NCI-H526 (cell line): ENCODE measurements around the gene RBMS3.
A peak's percentile ranks its signal among the peaks of the same experiment; 100 is the strongest.
"Not testable (repeated sequence)": the region's sequence is repeated elsewhere in the genome, so short reads cannot be mapped to it uniquely, and the experiment has no call there.

ENCODE experiments used
- DNase-seq, 2 experiments: peaks; one replicate each; lab custom pipeline; 2025; lab: John Stamatoyannopoulos, UW

RBMS3 gene

DNA sequence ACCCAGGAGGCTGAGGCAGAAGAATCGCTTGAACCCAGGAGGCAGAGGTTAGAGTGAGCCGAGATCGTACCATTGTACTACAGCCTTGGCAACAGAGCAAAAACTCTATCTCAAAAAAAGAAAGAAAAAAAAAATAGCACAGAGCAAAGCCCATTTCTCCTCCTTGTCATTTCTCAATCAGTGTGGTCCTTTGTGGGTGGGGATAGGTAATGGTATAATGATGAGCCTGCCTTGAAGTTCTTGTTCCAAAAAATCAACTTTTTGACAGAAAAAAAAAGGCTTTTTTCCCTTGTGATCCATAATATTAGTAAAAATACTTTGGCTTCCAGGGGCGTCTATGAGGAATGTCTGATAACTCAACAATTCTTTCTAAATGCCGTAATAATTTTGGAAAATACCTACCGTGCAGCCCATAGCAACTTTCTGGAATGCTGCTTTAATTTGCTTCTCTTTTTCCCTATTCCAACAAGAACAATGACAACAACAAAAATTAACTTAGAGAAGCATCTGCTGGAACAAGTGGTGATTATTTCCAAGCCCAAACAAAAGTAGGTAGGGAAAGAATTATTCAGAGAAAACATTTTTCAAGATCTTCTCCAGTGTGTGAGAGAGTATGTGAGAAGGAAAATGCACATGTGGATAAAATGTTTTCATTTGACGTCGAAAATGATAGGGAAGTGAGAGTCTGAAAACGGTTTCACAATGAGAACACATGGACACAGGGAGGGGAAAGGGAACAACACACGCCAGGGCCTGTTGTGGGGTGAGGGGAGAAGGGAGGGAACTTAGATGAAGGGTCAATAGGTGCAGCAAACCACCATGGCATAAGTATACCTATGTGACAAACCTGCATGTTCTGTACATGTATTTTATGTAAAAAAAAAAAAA, 337.8 kb downstream of the RBMS3 start:
- no peak for DNase-seq

GRCh38 chr3:29619676-29620075, 338.8 kb downstream of the RBMS3 start:
- DNase-seq, result no peak

GRCh38 chr3:29627136-29628117, 346.6 kb downstream of the RBMS3 start:
- no peak for DNase-seq

GRCh38 chr3:29628795-29629194, 347.9 kb downstream of the RBMS3 start:
- no peak for DNase-seq

DNA sequence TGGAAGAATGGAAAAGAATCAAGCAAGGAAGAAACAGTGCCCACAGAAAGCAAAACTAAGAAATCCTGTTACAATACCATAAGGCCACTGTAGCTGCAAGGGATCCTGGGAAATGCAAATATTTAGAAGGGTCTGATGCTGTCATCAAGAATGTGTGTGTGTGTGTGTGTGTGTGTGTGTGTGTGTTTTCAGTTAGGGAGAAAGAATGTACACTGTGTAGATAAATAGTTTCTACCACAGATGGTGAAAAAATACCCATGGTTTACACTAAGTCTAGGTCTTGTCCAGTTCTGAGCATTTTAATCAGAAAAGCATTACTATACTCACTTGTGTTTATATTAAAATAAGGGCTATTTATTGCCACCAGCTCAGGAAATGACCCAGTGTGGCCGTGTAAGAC, 355.0 kb downstream of the RBMS3 start:
- no peak for DNase-seq

DNA sequence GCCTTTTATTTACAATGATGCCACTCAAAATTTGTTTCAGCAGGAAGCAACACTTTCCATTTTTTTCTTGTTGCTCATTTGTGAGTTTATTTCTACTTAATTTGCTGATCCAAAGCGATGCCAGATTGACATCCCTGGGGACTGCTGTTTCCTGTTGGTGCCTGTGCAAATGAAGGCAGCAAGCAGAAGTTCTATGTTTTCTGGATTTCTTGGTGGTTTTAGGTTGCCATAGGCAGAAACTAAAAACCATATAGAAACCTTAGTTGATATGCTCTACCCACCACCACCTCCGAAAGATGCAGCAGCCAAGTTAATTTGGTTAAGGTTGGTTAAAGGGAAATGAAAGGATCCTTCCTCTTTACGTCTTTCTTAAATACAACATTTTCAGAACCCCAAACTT, 356.2 kb downstream of the RBMS3 start:
- no peak for DNase-seq

DNA sequence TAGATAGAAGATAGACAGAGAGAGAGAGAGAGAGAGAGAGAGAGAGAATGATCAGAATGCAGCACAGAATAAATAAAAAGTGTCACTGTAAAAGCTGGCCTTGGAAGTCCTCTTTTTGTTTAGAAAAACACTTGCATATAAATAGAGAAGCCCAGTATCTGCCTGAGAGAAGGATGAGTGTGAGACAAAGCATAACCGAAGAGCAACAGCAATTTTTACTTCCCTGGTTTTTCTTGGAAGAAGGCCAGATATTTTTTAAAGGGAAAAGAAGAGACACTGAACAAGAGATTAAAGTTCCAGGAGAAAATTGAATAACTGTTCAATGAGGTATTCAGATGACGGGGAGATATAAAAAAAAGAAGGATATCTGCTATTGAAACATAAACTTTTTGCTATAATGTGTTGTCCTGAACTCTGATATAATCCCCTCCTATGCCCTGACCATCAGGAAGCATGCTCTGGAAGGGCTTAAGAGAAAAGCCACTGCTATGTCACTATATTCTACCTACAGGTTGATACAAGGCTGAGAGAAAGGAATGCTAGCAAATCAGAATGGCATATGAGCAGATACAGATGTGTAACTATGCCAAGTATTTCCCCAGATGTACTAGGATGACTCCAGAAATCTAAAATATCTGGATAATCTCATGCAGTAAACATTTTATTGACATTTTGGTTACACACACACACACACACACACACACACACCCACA, 358.9 kb downstream of the RBMS3 start:
- DNase-seq, result no peak

GRCh38 chr3:29642393-29643033, 361.6 kb downstream of the RBMS3 start:
- peak; percentile 84 to 89 for DNase-seq

GRCh38 chr3:29643034-29643425, 362.2 kb downstream of the RBMS3 start:
- no peak for DNase-seq

DNA sequence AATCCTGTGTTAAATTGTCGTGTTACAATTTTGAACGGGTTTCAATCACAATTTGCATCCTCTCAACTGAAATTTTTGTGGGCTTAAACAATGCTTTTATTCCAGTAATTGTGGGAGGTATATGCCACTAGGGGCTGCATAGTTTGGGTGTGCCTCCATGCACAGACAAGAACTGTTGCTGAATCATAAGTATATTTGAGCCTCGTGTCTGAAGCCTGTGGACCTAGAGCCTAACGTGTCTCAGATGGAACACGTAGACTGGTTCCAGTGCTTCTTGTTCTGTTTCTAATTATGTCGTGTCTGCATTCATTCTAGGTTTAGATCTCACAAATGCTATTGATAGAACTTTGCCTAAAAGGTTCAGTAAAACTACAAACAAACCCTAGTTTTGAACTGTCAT, 363.4 kb downstream of the RBMS3 start:
- DNase-seq, result no peak

GRCh38 chr3:29644956-29645636, 364.2 kb downstream of the RBMS3 start:
- no peak for DNase-seq

- DNase-seq, result no peak
Measured at GRCh38 chr3:29646043-29646442, 365.2 kb downstream of the RBMS3 start.

DNA sequence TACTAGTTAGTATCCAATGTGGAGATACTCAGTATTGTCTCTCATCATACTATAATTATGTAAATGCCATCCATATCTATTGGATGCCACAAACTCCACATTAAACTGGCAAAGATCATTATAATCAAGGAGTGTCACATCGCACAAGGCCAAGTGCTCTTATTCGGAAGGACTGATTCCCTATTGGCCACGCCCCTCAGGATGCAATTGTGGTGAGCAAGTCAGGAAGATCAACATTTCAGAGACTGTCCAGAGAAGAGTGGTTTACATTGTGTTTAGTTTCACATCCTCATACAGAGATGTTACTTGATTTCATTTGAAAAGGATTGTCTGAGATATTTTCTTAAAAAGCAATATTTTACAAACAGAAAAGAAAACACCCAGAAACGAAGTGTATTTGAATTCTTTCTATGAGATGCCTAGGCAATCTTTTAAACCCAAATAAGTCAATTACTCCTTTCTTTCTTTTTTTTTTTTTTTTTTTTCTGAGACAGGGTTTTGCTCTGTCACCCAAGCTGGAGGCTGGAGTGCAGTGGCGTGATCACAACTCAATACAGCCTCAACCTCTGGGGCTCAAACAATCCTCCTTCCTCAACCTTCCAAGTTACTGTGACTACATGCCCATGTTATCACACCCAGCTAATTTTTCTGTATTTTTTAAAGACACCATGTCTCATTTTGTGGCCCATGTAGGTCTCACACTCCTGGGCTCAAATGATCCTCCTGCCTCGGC, 369.1 kb downstream of the RBMS3 start:
- no peak for DNase-seq

DNA sequence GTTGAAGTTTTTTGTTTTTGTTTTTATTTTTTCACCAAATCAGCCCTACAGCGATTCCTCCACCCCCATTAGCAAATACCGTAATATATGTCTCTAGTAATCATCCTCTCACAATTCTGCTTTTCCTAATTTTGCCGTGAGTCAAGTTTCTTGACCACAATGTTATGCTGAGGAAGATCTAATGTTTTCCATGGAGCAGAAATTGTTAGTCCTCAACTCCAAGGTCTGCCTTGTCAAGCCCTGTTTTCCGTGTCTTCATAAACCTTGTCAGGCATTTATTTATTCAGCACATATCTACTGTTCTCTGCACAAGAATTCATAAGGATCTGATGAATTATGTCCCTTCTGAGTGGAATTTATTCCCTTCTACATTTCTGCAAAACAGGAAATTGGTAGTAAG, 372.8 kb downstream of the RBMS3 start:
- no peak for DNase-seq

DNA sequence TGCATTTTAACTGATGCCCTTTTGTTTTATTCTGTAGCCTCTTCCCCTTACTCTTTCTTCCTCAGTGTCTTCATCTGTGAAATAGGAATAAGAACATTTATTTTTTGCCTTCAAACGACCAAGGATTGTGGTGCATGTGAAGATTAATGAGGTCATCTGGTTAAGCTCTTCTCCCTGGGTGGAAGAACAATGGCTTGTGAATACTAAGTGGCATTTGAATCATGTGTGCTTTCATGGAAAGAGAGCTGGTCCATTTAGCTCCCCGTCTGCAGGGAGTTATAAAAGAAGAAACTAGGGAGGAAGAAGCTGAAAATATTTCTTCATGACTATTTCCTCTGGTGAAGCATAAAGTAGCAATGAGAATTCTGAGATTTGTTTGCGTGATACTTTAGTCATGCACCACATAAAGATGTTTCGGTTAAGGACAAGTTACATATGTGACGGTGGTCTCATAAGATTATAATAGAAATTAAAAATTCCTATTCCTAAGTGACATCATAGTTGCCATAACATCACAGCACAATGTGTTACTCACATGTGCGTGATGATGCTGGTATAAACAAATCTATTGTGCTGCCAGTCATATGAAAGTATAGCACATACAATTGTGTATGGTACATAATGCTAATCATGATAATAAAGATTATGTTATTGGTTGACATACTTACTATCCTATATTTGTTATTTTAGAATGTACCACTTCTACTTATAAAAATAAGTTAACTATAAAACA, 374.3 kb downstream of the RBMS3 start:
- DNase-seq, result no peak

DNA sequence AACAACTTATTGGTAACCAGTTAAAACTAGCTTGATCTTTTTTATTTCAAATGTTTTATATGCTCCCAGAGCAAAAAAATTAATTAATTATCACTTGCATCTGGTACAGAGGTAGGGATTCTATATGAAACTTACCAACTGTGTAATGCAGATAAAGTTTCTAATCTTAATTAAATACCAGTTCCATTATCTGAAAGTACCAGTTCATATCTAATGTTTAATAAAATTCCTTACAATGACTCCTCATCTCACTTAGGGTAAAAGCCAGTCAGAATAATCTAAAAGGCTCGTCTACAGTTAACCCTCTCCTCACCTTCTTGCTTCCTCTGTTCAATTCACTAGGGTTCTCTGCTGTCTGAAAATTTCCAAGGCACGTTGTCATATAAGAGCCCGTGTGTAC, 384.8 kb downstream of the RBMS3 start:
- no peak for DNase-seq

DNA sequence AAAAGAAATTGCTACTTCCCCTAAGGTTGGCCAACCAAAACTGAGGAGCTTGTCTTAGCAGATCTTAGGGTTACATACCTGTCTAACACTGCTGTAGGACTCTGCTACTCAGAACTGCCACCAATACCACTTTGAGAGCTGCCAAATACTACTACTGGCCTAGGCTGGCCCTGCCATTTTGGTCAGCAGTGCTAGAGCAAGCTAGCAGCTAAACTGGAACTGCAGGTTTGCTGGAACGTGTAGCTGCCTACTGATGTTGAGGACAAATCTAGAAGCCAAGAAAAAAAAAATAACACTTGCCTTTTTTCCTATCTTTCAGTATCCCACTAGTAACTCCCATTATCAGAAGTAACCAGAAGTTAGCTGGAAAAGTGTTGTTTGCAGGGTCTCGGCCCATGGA, 387.4 kb downstream of the RBMS3 start:
- no peak for DNase-seq

DNA sequence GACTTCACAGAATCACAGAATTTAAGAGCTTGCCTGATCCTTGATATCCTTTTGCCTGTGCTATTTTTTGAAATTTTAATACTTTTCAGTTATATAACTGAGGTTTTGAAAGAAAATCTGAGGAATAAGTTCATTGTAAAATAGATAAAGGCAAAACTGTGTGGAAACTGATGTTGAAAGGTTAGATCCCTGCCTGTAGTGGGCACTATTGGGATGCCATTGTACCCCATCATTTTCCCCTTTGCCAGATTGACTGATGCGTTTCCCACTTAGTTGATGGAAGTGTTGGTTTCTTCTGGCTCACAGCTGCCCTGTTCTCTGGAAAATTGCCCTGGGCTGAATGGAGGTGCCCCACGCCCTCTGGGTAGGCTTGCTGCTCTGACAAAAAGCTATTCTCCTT, 387.9 kb downstream of the RBMS3 start:
- no peak for DNase-seq

- DNase-seq, result not testable (repeated sequence)
Measured at GRCh38 chr3:29670476-29670875, 389.6 kb downstream of the RBMS3 start.

- no peak for DNase-seq
Measured at GRCh38 chr3:29677421-29677820, 396.6 kb downstream of the RBMS3 start.
